ENCODE data around the gene DBH. TPM values are rescaled to one million over a fixed set of nuclear protein-coding genes. Genes with fewer than 3 reads are reported as not detected.

DBH gene
- total RNA-seq, 1 experiment from 2014 or later = not detected

DNA sequence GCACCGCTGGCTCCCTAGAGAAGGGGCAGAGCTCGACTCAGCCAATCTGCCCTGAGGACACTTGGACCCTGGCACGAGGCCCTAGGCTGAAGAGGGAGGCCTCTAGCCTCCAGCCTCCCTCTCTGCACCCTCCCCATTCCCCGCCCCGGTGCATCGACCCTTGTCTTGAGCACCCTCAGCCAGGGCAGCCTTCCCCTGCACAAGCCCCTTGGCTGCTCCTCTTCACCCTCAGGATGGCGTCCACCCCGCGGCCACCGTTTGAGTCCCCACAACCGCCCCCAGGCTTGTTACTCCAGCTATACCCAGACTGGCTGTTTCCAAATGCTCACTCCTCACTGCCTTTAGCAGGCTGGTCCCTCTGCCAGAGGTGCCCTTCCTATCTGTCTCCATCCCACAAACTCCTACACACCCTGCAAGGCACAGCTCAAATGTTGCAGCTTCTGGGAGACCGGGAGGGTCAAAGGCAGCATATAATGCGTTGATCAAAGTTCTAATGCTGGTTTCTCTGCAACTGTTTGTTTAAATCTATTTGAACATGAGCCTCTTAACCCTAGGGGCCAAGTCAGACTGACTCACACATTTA lies 20.5 kb upstream of the DBH start:
- no TSS peak for BruUV-seq (replicated peaks)
- no peak for TF ChIP-seq POLR2A (IDR thresholded peaks at IDR 0.05; ENCODE audit: borderline replicate concordance, extremely low read depth, insufficient read depth, insufficient read length)
- no peak for TF ChIP-seq RAD21 (IDR thresholded peaks at IDR 0.05; ENCODE audit: low read depth)
- TF ChIP-seq SRF (IDR thresholded peaks at IDR 0.05; ENCODE audit: low read depth) = no peak
- TF ChIP-seq ZBTB33 (IDR thresholded peaks at IDR 0.05; ENCODE audit: extremely low read depth, insufficient replicate concordance, low read length) = no peak
- no peak for TF ChIP-seq ELF1 (IDR thresholded peaks at IDR 0.05; ENCODE audit: borderline replicate concordance, low read depth)
- no peak for TF ChIP-seq POLR2AphosphoS5 (IDR thresholded peaks at IDR 0.05; ENCODE audit: low read depth, low read length)
- no peak for TF ChIP-seq JUND (IDR thresholded peaks at IDR 0.05)
- no peak for TF ChIP-seq TCF7L2 (IDR thresholded peaks at IDR 0.05; ENCODE audit: borderline replicate concordance, extremely low read depth, insufficient read depth, insufficient read length)
- no peak for TF ChIP-seq EGR1 (IDR thresholded peaks at IDR 0.05; ENCODE audit: low read depth)
- TF ChIP-seq CTCF (IDR thresholded peaks at IDR 0.05 in 2 of 3, conservative IDR thresholded peaks at IDR 0.05 in 1 of 3; ENCODE audit: borderline replicate concordance in 1 of 3, insufficient read depth in 1 of 3, low read depth in 2 of 3, low read length in 2 of 3) = no peak
- no peak for TF ChIP-seq REST (IDR thresholded peaks at IDR 0.05; ENCODE audit: low read depth)
- no peaks in the 10 kb centered on the region for H3K36me3 ChIP-seq (ENCODE audit: control insufficient read depth in 1 of 2, insufficient read depth in 2 of 2, low read length in 2 of 2)
- no peak overlapping the region for H3K4me2 ChIP-seq (ENCODE audit: low read length)
- H4K20me1 ChIP-seq (ENCODE audit: insufficient read depth) = no peaks in the 10 kb centered on the region
- H3K9me2 ChIP-seq (ENCODE audit: insufficient read depth) = no peaks in the 10 kb centered on the region
- H3K9me3 ChIP-seq (ENCODE audit: control insufficient read depth in 1 of 2, insufficient read depth in 1 of 2, low read depth in 1 of 2, low read length in 2 of 2) = no peaks in the 10 kb centered on the region
- ChIA-PET RAD21 (ENCODE audit: low non-redundant PET in 1 of 2, low total read pairs in 2 of 2, uncharacterized antibody in 2 of 2, unreplicated experiment in 2 of 2) (no interaction called here), POLR2A (no interaction called here), CTCF (no interaction called here)
- no peak overlapping the region for H3K4me3 ChIP-seq (replicated peaks in 1 of 2; ENCODE audit: low read depth in 1 of 2, low read length in 2 of 2)
- no peaks in the 10 kb centered on the region for H3K4me1 ChIP-seq (ENCODE audit: control insufficient read depth in 1 of 2, insufficient read depth in 2 of 2, low read length in 2 of 2)
- no peak for ATAC-seq
- H3K9ac ChIP-seq (ENCODE audit: low read length) = no peak overlapping the region
- no peaks in the 10 kb centered on the region for H3K79me2 ChIP-seq (ENCODE audit: insufficient read depth, low read length)
- no peak overlapping the region for H2AFZ ChIP-seq (ENCODE audit: low read depth, low read length, poor library complexity, severe bottlenecking)
- DNase-seq (ENCODE audit: low read depth, low spot score) = no peak
- peaks cover 96% of the 10 kb centered on the region for H3K27me3 ChIP-seq (ENCODE audit: insufficient read depth, low read length)
- no peak overlapping the region for H3K27ac ChIP-seq (ENCODE audit: low read depth, low read length)
- intact Hi-C loops (cut with micrococcal nuclease) = no loop called here
